GM18951 (cell line): ENCODE results near the gene HEPN1.

Experiments used
- POLR2A ChIP-seq: IDR thresholded peaks from 4 replicates; pipeline ENCODE4 v1.6.1; 2011; ENCODE audit warnings: mild to moderate bottlenecking; ENCODE audit not compliant: insufficient read length, insufficient read depth; ENCODE audit errors: extremely low read depth
- in situ Hi-C: fragments of 300-500 bp; cut with MboI; formaldehyde crosslinking; loops from one replicate; pipeline ENCODE4 v1.12.0; 2022; ENCODE audit warnings: low sequenced_read_pairs, mixed read lengths, inconsistent platforms; ENCODE audit not compliant: unreplicated experiment

Gene HEPN1

GRCh38 chr11:124918950-124919349, at the start of gene HEPN1:
HEPN1 (plus strand) TSS chr11:124919250.
- in situ Hi-C loops: no loop called here

GRCh38 chr11:124869331-124869730, 49.7 kb upstream of the HEPN1 start:
- TF ChIP-seq POLR2A: no peak
- in situ Hi-C loops: no loop called here

More at GRCh38 chr11:124918950-124919349, at the start of gene HEPN1:
- no peak for TF ChIP-seq POLR2A

- in situ Hi-C loops: no loop called here
- no peak for TF ChIP-seq POLR2A
Measured at GRCh38 chr11:124869856-124870387, 49.1 kb upstream of the HEPN1 start.

GRCh38 chr11:124870430-124870829, 48.6 kb upstream of the HEPN1 start:
- TF ChIP-seq POLR2A: no peak
- in situ Hi-C loops: no loop called here

GRCh38 chr11:124872280-124872679, 46.8 kb upstream of the HEPN1 start:
- no peak for TF ChIP-seq POLR2A
- in situ Hi-C loops: no loop called here

GRCh38 chr11:124872741-124873140, 46.3 kb upstream of the HEPN1 start:
- no peak for TF ChIP-seq POLR2A
- in situ Hi-C loops: no loop called here

GRCh38 chr11:124873951-124874350, 45.1 kb upstream of the HEPN1 start:
- in situ Hi-C loops: no loop called here
- no peak for TF ChIP-seq POLR2A

- TF ChIP-seq POLR2A: no peak
- in situ Hi-C loops: no loop called here
Measured at GRCh38 chr11:124874571-124875255, 44.3 kb upstream of the HEPN1 start.

- in situ Hi-C loops: no loop called here
- TF ChIP-seq POLR2A: no peak
Measured at GRCh38 chr11:124875401-124875800, 43.6 kb upstream of the HEPN1 start.

- in situ Hi-C loops: no loop called here
- TF ChIP-seq POLR2A: no peak
Measured at GRCh38 chr11:124875943-124876817, 42.9 kb upstream of the HEPN1 start.

- in situ Hi-C loops: no loop called here
- TF ChIP-seq POLR2A: no peak
Measured at GRCh38 chr11:124876818-124877630, 42.0 kb upstream of the HEPN1 start.

GRCh38 chr11:124877631-124877909, 41.5 kb upstream of the HEPN1 start:
- TF ChIP-seq POLR2A: no peak
- in situ Hi-C loops: no loop called here
